ENCODE results near the gene EMSY.

Gene EMSY

DNA sequence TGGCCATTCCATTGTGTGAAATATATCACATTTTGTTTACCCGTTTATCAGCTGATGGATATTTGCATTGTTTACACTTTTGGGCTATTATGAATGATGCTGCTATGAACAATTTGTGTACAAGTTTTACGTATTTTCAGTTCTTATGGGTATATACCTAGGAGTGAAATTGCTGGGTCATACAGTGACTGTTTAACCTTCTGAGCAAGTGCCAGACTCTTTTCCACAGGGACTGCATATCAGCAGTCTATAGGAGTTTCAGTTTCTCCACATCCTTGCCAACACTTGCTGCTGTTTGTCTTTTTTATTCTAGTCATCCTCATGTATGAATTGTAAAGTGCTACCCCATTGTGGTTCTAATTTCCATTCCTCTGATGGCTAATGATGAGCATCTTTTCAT, 108.2 kb downstream of the EMSY start:
- Histone ChIP-seq H3K9ac (ENCODE audit: low read depth in 1 of 2, low read length in 2 of 2) (no peak overlapping the region), H3K4me3 (ENCODE audit: low read depth in 1 of 2, low read length in 2 of 2) (no peak overlapping the region), H3K36me3 (ENCODE audit: control insufficient read depth in 1 of 2, insufficient read depth in 2 of 2, low read length in 2 of 2) (peaks cover 0 to 4% of the 10 kb centered on the region in 2 donors), H3K9me3 (ENCODE audit: control insufficient read depth in 1 of 2, low read length in 2 of 2) (no peaks in the 10 kb centered on the region), H3K27me3 (ENCODE audit: control insufficient read depth in 1 of 2, insufficient read depth in 2 of 2, low read length in 2 of 2) (no peaks in the 10 kb centered on the region), H3K27ac (ENCODE audit: low read depth, low read length) (no peak overlapping the region), H3K4me1 (ENCODE audit: control insufficient read depth in 1 of 2, insufficient read depth in 2 of 2, low read length in 2 of 2) (peaks cover 9 to 25% of the 10 kb centered on the region in 2 donors)

DNA sequence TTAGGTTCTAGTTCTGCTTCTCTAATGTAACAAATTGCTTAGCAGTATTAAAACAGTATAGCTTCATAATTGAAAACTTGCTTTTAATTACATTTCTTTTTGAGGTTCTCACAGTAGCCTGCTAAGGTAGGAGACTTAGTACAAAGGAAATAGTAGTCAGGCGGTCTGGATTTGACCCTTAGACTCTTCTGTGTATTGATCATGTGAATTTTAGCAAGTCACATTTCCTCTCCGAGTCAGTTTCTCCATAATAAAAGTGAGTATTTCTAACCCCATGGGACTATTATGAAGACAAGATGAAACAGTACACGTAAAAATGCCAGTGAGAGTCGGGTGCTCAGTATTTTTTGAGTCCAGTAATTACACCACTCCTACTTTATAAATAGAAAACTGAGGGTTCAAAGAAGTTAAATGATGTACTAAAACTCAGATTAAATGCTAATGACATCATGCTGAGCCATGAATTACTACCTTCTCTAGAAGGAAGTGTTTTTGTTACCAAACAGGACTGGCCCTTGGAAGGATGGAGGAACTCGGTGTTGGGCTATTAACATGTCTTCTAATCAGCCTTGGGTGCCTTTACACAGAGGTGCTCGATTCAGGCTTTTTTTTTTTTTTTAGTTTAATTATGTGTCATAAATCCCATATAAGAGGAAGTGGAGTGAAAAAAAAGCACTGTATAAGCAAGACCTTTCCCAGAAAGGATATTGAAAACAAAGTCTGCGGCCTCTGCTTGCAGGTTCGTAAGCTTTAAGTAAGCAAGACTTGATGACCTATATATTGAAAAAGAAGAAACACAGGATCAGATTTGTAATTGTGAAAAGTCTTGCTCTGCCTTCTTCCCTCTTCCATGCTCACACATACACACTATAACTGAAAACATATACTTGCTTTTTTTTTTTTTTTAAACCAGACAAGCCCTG, 109.0 kb downstream of the EMSY start:
- Histone ChIP-seq H3K36me3 (ENCODE audit: control insufficient read depth in 1 of 2, insufficient read depth in 2 of 2, low read length in 2 of 2) (peaks cover 0 to 4% of the 10 kb centered on the region in 2 donors), H3K27ac (ENCODE audit: low read depth, low read length) (no peak overlapping the region), H3K4me3 (ENCODE audit: low read depth in 1 of 2, low read length in 2 of 2) (no peak overlapping the region)

DNA sequence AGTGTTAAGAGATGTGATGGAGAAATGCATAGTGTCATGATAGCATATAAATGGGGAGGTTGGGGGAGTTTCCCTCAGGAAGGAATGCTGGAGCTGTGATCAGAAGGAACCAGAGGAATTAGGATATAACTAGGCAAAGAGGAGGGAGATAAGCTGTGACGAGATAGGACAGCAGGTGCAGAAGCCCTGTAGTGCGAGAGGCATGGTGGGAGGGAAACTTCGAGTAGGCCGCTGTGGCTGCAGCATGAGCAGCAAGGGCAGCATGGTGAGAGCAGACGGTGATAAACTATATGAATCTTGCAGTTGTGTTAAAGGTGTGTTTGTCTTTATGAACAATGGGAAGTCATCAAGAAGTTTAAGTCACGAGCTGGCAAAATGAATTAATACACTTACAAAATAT, 109.9 kb downstream of the EMSY start:
- H3K27ac ChIP-seq (ENCODE audit: low read depth, low read length), result no peak overlapping the region
- no peak overlapping the region for H3K4me3 ChIP-seq (ENCODE audit: low read depth in 1 of 2, low read length in 2 of 2)
- H3K36me3 ChIP-seq (ENCODE audit: control insufficient read depth in 1 of 2, insufficient read depth in 2 of 2, low read length in 2 of 2), result peaks cover 0 to 3% of the 10 kb centered on the region in 2 donors
- no peaks in the 10 kb centered on the region for H3K9me3 ChIP-seq (ENCODE audit: control insufficient read depth in 1 of 2, low read length in 2 of 2)
- H3K4me1 ChIP-seq (ENCODE audit: control insufficient read depth in 1 of 2, insufficient read depth in 2 of 2, low read length in 2 of 2), result peaks cover 9 to 25% of the 10 kb centered on the region in 2 donors
- no peaks in the 10 kb centered on the region for H3K27me3 ChIP-seq (ENCODE audit: control insufficient read depth in 1 of 2, insufficient read depth in 2 of 2, low read length in 2 of 2)
- no peak overlapping the region for H3K9ac ChIP-seq (ENCODE audit: low read depth in 1 of 2, low read length in 2 of 2)

More for the DNA sequence above, 109.0 kb downstream of the EMSY start:
- Histone ChIP-seq H3K27me3 (ENCODE audit: control insufficient read depth in 1 of 2, insufficient read depth in 2 of 2, low read length in 2 of 2) (no peaks in the 10 kb centered on the region), H3K9me3 (ENCODE audit: control insufficient read depth in 1 of 2, low read length in 2 of 2) (no peaks in the 10 kb centered on the region), H3K4me1 (ENCODE audit: control insufficient read depth in 1 of 2, insufficient read depth in 2 of 2, low read length in 2 of 2) (peaks cover 9 to 25% of the 10 kb centered on the region in 2 donors), H3K9ac (ENCODE audit: low read depth in 1 of 2, low read length in 2 of 2) (no peak overlapping the region)

DNA sequence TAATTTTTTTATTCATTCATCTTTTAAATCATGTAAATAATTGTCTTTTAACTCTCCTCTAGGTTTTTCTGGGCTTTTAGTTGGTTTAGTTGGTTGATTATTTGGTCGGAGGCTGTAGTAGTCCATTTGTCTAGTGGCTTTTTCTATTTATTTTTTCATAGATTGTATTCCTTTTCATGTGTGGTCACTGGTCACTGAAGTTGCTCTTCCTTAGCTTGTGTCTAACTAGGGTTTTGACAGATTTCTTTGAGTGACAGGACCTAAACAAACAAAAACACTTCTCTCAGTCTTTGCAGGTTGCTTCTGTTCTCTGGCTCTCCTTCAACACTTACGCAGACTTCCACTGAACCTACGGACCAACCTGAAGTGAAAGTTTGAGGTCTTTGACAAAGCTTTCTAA, 112.6 kb downstream of the EMSY start:
- no peak overlapping the region for H3K9ac ChIP-seq (ENCODE audit: low read depth in 1 of 2, low read length in 2 of 2)
- H3K4me1 ChIP-seq (ENCODE audit: control insufficient read depth in 1 of 2, insufficient read depth in 2 of 2, low read length in 2 of 2), result peaks cover 9 to 25% of the 10 kb centered on the region in 2 donors

DNA sequence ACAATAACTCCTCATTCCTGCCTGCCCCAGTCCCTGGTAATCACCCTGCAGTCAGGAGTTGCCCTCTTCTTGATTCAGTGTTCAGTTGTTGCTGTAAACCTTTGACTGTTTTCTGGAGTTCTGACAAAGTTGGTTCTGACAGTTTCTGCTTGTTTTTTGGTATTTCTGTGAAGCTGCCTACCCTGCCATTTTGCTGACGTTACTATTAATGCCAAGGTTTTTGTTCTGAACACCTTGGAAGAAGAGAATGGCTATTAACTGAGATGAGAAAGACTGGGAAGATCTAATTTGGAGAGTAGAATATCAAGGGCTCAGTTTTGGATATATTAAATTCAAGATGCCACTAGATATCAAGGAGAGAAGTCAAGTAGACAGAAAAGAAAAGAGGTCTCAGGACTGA, 113.7 kb downstream of the EMSY start:
- H3K9ac ChIP-seq (ENCODE audit: low read depth in 1 of 2, low read length in 2 of 2), result no peak overlapping the region
- peaks cover 9 to 22% of the 10 kb centered on the region in 2 donors for H3K4me1 ChIP-seq (ENCODE audit: control insufficient read depth in 1 of 2, insufficient read depth in 2 of 2, low read length in 2 of 2)
- H3K27me3 ChIP-seq (ENCODE audit: control insufficient read depth in 1 of 2, insufficient read depth in 2 of 2, low read length in 2 of 2), result no peaks in the 10 kb centered on the region
- no peak overlapping the region for H3K27ac ChIP-seq (ENCODE audit: low read depth, low read length)
- H3K4me3 ChIP-seq (ENCODE audit: low read depth in 1 of 2, low read length in 2 of 2), result no peak overlapping the region
- no peaks in the 10 kb centered on the region for H3K9me3 ChIP-seq (ENCODE audit: control insufficient read depth in 1 of 2, low read length in 2 of 2)
- H3K36me3 ChIP-seq (ENCODE audit: control insufficient read depth in 1 of 2, insufficient read depth in 2 of 2, low read length in 2 of 2), result no peaks in the 10 kb centered on the region

More for the DNA sequence above, 112.6 kb downstream of the EMSY start:
- Histone ChIP-seq H3K27me3 (ENCODE audit: control insufficient read depth in 1 of 2, insufficient read depth in 2 of 2, low read length in 2 of 2) (no peaks in the 10 kb centered on the region), H3K4me3 (ENCODE audit: low read depth in 1 of 2, low read length in 2 of 2) (no peak overlapping the region), H3K36me3 (ENCODE audit: control insufficient read depth in 1 of 2, insufficient read depth in 2 of 2, low read length in 2 of 2) (no peaks in the 10 kb centered on the region), H3K27ac (ENCODE audit: low read depth, low read length) (no peak overlapping the region), H3K9me3 (ENCODE audit: control insufficient read depth in 1 of 2, low read length in 2 of 2) (no peaks in the 10 kb centered on the region)

DNA sequence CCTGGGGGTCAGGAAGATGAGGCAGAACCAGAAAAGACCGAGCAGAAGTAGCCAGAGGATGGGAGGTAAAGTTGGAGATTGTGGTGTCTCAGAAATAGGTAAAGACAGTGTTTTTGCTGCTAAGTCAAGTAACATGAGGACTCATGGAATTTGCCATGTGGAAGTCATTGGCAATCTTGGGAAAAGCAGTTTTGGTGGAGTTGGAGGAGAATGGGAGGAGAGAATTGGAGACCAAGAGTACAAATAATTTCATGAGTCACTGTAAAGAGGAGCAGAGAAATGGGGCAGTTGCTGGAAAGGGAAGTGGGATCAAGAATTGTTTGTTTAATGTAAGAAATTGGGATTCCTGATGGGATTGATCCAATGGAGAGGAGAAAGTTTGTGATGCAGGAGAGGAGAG, 114.1 kb downstream of the EMSY start:
- no peaks in the 10 kb centered on the region for H3K27me3 ChIP-seq (ENCODE audit: control insufficient read depth in 1 of 2, insufficient read depth in 2 of 2, low read length in 2 of 2)
- H3K9ac ChIP-seq (ENCODE audit: low read depth in 1 of 2, low read length in 2 of 2), result no peak overlapping the region
- no peaks in the 10 kb centered on the region for H3K36me3 ChIP-seq (ENCODE audit: control insufficient read depth in 1 of 2, insufficient read depth in 2 of 2, low read length in 2 of 2)
- H3K27ac ChIP-seq (ENCODE audit: low read depth, low read length), result no peak overlapping the region
- H3K4me3 ChIP-seq (ENCODE audit: low read depth in 1 of 2, low read length in 2 of 2), result no peak overlapping the region
- H3K9me3 ChIP-seq (ENCODE audit: control insufficient read depth in 1 of 2, low read length in 2 of 2), result no peaks in the 10 kb centered on the region
- peaks cover 9 to 18% of the 10 kb centered on the region in 2 donors for H3K4me1 ChIP-seq (ENCODE audit: control insufficient read depth in 1 of 2, insufficient read depth in 2 of 2, low read length in 2 of 2)

DNA sequence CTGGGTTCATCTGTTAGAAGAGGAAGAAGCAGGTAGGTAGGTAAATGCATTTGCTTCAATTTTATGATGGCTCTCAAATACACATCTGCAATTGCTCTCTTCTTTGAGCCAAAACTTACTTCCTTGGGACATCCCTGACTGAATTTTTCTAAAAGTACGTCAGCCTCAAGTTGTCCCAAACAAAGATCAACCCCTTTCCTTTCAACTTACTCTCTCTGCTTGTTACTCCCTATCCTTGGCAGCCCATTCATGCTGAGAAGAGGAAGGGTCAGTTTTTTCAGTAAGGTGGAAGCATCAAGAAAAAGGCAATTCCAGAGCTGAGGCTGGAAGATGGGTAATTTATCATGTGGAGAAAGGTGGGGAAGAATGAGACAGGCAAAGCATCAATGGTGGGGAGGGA, 114.5 kb downstream of the EMSY start:
- Histone ChIP-seq H3K4me3 (ENCODE audit: low read depth in 1 of 2, low read length in 2 of 2) (no peak overlapping the region), H3K27me3 (ENCODE audit: control insufficient read depth in 1 of 2, insufficient read depth in 2 of 2, low read length in 2 of 2) (no peaks in the 10 kb centered on the region), H3K27ac (ENCODE audit: low read depth, low read length) (no peak overlapping the region), H3K36me3 (ENCODE audit: control insufficient read depth in 1 of 2, insufficient read depth in 2 of 2, low read length in 2 of 2) (no peaks in the 10 kb centered on the region), H3K9ac (ENCODE audit: low read depth in 1 of 2, low read length in 2 of 2) (no peak overlapping the region), H3K4me1 (ENCODE audit: control insufficient read depth in 1 of 2, insufficient read depth in 2 of 2, low read length in 2 of 2) (peaks cover 5 to 13% of the 10 kb centered on the region in 2 donors), H3K9me3 (ENCODE audit: control insufficient read depth in 1 of 2, low read length in 2 of 2) (no peaks in the 10 kb centered on the region)

DNA sequence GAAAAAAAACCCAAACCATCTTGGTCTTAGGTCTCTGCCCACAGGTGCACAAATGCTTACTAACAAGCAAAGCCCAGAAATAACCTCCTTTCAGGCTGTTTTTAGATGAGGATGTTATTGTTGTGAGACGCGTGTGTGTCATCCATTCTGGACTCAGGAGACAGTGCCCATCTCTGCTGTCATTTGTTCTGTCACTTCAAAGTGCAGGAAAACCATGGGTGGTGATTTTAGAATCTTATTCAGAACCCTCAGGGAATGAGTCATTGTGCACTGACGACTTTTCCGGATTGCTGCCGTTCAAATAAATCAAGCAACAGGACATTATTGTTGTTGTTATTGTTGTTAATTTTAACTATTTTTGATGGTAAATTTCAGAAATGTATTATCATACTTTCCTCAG, 115.4 kb downstream of the EMSY start:
- Histone ChIP-seq H3K27ac (ENCODE audit: low read depth, low read length) (no peak overlapping the region), H3K36me3 (ENCODE audit: control insufficient read depth in 1 of 2, insufficient read depth in 2 of 2, low read length in 2 of 2) (no peaks in the 10 kb centered on the region), H3K9ac (ENCODE audit: low read depth in 1 of 2, low read length in 2 of 2) (no peak overlapping the region), H3K4me3 (ENCODE audit: low read depth in 1 of 2, low read length in 2 of 2) (no peak overlapping the region), H3K9me3 (ENCODE audit: control insufficient read depth in 1 of 2, low read length in 2 of 2) (no peaks in the 10 kb centered on the region), H3K4me1 (ENCODE audit: control insufficient read depth in 1 of 2, insufficient read depth in 2 of 2, low read length in 2 of 2) (peaks cover 0 to 4% of the 10 kb centered on the region in 2 donors), H3K27me3 (ENCODE audit: control insufficient read depth in 1 of 2, insufficient read depth in 2 of 2, low read length in 2 of 2) (no peaks in the 10 kb centered on the region)

DNA sequence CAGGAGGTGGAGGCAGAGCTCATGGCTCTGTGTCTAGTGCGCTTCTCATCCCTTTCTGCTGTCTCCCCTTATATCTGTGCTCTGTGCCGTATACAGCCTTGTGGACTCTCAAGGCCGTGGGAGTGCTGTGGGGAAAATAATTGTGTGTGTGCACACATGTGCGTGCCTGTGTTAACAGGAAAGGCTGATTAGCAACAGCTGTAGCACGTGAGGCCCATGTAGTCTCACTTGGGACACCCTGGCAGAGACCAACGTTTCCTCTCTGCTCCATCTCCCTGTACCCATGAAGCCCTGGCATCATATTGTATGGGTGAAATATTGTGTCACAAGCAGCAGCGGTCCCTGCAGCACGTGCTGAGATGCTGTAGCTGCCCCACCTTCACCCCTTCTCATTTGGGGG, 116.4 kb downstream of the EMSY start:
- no peak overlapping the region for H3K27ac ChIP-seq (ENCODE audit: low read depth, low read length)
- no peak overlapping the region for H3K9ac ChIP-seq (ENCODE audit: low read depth in 1 of 2, low read length in 2 of 2)
- H3K4me1 ChIP-seq (ENCODE audit: control insufficient read depth in 1 of 2, insufficient read depth in 2 of 2, low read length in 2 of 2), result no peaks in the 10 kb centered on the region
- H3K27me3 ChIP-seq (ENCODE audit: control insufficient read depth in 1 of 2, insufficient read depth in 2 of 2, low read length in 2 of 2), result no peaks in the 10 kb centered on the region
- H3K36me3 ChIP-seq (ENCODE audit: control insufficient read depth in 1 of 2, insufficient read depth in 2 of 2, low read length in 2 of 2), result no peaks in the 10 kb centered on the region
- H3K9me3 ChIP-seq (ENCODE audit: control insufficient read depth in 1 of 2, low read length in 2 of 2), result no peaks in the 10 kb centered on the region
- no peak overlapping the region for H3K4me3 ChIP-seq (ENCODE audit: low read depth in 1 of 2, low read length in 2 of 2)

DNA sequence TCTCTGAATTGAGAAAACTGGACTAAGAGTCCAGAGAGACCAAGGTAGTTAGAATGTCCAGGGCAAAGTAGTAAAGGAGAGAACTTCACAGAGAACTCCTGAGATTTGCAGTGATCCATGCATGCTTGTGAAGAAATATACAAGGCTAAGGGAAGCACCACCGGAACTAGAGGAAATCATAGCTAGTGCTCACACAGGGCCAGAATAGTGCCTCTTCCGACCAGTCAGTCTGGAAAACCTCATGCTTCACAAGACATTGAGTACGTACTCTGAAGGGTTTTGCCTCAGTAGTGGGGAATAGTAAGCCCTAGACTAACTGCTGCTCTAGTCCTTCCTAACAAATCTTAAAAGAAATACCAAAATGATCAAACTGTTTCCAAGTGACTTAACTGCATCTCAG, 117.7 kb downstream of the EMSY start:
- Histone ChIP-seq H3K9me3 (ENCODE audit: control insufficient read depth in 1 of 2, low read length in 2 of 2) (no peaks in the 10 kb centered on the region), H3K9ac (ENCODE audit: low read depth in 1 of 2, low read length in 2 of 2) (no peak overlapping the region), H3K27me3 (ENCODE audit: control insufficient read depth in 1 of 2, insufficient read depth in 2 of 2, low read length in 2 of 2) (no peaks in the 10 kb centered on the region), H3K4me3 (ENCODE audit: low read depth in 1 of 2, low read length in 2 of 2) (no peak overlapping the region), H3K4me1 (ENCODE audit: control insufficient read depth in 1 of 2, insufficient read depth in 2 of 2, low read length in 2 of 2) (no peaks in the 10 kb centered on the region), H3K27ac (ENCODE audit: low read depth, low read length) (no peak overlapping the region), H3K36me3 (ENCODE audit: control insufficient read depth in 1 of 2, insufficient read depth in 2 of 2, low read length in 2 of 2) (no peaks in the 10 kb centered on the region)

Data from duodenal mucosa (tissue), 2 donors.